ENCODE data around the gene HNRNPLL.

GRCh38 chr2:38633895-38634294 is 31.2 kb upstream of the HNRNPLL start:
- TF ChIP-seq CTCF (IDR thresholded peaks at IDR 0.05) (no peak), POLR2A (IDR thresholded peaks at IDR 0.05) (no peak)

Measured in uterus (tissue), 2 donors.